Vagina (tissue), 2 donors: ENCODE measurements around the gene REPS1. TPM values are rescaled to one million over a fixed set of nuclear protein-coding genes. Genes with fewer than 3 reads are reported as not detected.

Source experiments
- DNase-seq, 2 donors: peaks; one replicate each; pipeline ENCODE4 v3.0.0-alpha.2; 2017; ENCODE audit errors: extremely low spot score in 2 of 2
- H3K27ac ChIP-seq: fragments of 200-600 bp; sonication (generic); one replicate; pipeline ENCODE4 v1.5.1; 2019
- H3K27me3 ChIP-seq: fragments of 200-600 bp; sonication (generic); one replicate; pipeline ENCODE4 v1.5.1; 2019
- H3K36me3 ChIP-seq, 2 donors: fragments of 200-600 bp; sonication (generic); one replicate each; pipeline ENCODE4 v1.5.1; 2017 to 2019
- H3K4me1 ChIP-seq: fragments of 200-600 bp; sonication (generic); one replicate; pipeline ENCODE4 v1.5.1; 2019
- H3K4me3 ChIP-seq, 2 donors: fragments of 200-600 bp; sonication (generic); 1 replicate in 1 of 2; 2 replicates in 1 of 2; pipeline ENCODE4 v1.5.1; 2016 to 2019
- H3K9me3 ChIP-seq: fragments of 200-600 bp; sonication (generic); one replicate; pipeline ENCODE4 v1.5.1; 2019
- POLR2A ChIP-seq, 2 donors: fragments of 450-650 bp; IDR thresholded peaks; one replicate each; pipeline ENCODE4 v1.6.1; 2017; ENCODE audit warnings: antibody characterized with exemption in 2 of 2, mild to moderate bottlenecking in 2 of 2, moderate library complexity in 2 of 2
- POLR2AphosphoS5 ChIP-seq, 2 donors: sonication (generic); formaldehyde crosslinking; IDR thresholded peaks; one replicate each; pipeline ENCODE4 v1.9.0; 2017; ENCODE audit warnings: antibody characterized with exemption in 2 of 2, mild to moderate bottlenecking in 2 of 2, low read depth in 1 of 2; ENCODE audit not compliant: insufficient read depth in 1 of 2
- intact Hi-C: fragments of 100-400 bp; cut with DNase I; formaldehyde crosslinking; loops from one replicate; pipeline ENCODE4 v1.15.1; 2023
- total RNA-seq: library from RNA; depleted of rRNA; stranded (reverse); fragments of >200 nt; gene quantifications from one replicate; pipeline ENCODE4 v1.2.3, GENCODE V29; 2016
- TF ChIP-seq, protein P1 (sequence below), 3 experiments: fragments of 450-650 bp in 2 of 3; fragments of 200-600 bp in 1 of 3; sonication (generic) in 1 of 3; IDR thresholded peaks; one replicate each; pipeline ENCODE4 v1.5.1; 2017 to 2019; ENCODE audit warnings: antibody characterized with exemption in 3 of 3, mild to moderate bottlenecking in 2 of 3, moderate library complexity in 2 of 3

REPS1 gene
- total RNA-seq, 1 donor from 2014 or later, result 96.5 TPM

DNA sequence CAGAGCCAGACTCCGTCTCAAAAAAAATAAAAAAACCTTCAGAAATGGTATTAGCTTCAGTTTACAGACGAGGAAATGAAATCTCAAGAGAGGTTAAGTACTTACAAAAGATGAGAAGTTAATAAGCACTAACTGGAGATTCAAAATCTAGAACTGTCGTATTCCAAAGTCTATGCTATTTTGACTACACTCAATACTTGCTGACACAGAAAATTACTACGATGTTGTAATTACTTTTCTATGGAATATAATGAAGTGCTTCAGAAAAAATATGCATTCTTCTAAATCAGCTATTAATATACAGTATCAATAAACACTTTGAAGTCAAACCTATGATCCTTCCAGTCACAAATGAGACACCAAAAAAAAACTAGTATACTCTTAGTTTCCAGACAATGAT lies 12.2 kb downstream of the REPS1 start:
- intact Hi-C loops, result no loop called here
- TF ChIP-seq POLR2A (IDR thresholded peaks at IDR 0.05) (no peak), POLR2AphosphoS5 (IDR thresholded peaks at IDR 0.05; ENCODE audit: insufficient read depth in 1 of 2, low read depth in 1 of 2) (no peak)
- TF ChIP-seq, protein P1, sequence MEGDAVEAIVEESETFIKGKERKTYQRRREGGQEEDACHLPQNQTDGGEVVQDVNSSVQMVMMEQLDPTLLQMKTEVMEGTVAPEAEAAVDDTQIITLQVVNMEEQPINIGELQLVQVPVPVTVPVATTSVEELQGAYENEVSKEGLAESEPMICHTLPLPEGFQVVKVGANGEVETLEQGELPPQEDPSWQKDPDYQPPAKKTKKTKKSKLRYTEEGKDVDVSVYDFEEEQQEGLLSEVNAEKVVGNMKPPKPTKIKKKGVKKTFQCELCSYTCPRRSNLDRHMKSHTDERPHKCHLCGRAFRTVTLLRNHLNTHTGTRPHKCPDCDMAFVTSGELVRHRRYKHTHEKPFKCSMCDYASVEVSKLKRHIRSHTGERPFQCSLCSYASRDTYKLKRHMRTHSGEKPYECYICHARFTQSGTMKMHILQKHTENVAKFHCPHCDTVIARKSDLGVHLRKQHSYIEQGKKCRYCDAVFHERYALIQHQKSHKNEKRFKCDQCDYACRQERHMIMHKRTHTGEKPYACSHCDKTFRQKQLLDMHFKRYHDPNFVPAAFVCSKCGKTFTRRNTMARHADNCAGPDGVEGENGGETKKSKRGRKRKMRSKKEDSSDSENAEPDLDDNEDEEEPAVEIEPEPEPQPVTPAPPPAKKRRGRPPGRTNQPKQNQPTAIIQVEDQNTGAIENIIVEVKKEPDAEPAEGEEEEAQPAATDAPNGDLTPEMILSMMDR (IDR thresholded peaks at IDR 0.05), result no peak
- H3K27me3 ChIP-seq, result no peaks in the 10 kb centered on the region
- H3K27ac ChIP-seq, result no peak overlapping the region
- no peaks in the 10 kb centered on the region for H3K9me3 ChIP-seq
- no peak overlapping the region for H3K4me3 ChIP-seq
- no peaks in the 10 kb centered on the region for H3K36me3 ChIP-seq
- peaks cover 47% of the 10 kb centered on the region for H3K4me1 ChIP-seq
- no peak for DNase-seq

DNA sequence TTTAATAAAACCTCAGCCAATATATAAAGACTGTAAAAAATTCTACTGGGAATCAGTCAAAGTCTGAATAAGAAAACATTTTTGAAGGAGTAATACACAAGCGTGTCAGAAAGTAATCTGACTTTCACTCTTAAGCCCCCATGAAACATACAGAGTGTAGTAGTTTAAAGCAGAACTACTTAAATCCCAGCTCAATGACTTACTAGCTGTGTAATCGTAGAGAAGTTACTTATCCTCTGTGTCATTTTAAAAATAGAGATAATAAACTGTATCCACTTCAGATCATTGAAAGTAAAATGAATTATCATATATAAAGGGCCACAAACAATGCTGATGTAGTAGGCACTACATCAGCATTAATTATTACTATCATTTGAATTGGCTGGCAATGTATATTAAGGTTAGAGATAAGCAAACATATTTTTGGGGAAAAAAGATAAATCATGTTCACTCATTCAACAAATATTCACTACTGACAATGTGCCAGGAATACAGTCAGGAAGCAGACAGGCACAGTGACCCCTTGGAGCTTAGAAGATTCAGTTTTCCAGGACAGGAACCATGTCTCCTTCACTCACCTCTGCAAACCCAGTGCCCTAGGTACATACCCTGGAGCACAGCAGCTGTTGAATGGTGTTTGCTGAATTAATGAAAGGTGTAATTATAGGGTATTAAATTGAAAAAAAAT lies 14.4 kb downstream of the REPS1 start:
- H3K36me3 ChIP-seq, result no peaks in the 10 kb centered on the region
- DNase-seq, result no peak
- peaks cover 57% of the 10 kb centered on the region for H3K4me1 ChIP-seq
- no peak overlapping the region for H3K27ac ChIP-seq
- H3K4me3 ChIP-seq, result no peak overlapping the region
- no peaks in the 10 kb centered on the region for H3K27me3 ChIP-seq
- no peaks in the 10 kb centered on the region for H3K9me3 ChIP-seq
- intact Hi-C loops, result no loop called here
- TF ChIP-seq POLR2AphosphoS5 (IDR thresholded peaks at IDR 0.05; ENCODE audit: insufficient read depth in 1 of 2, low read depth in 1 of 2), result no peak
- TF ChIP-seq, protein P1 (IDR thresholded peaks at IDR 0.05), result no peak
- TF ChIP-seq POLR2A (IDR thresholded peaks at IDR 0.05), result no peak

- no peak for DNase-seq
- no peaks in the 10 kb centered on the region for H3K27me3 ChIP-seq
- H3K27ac ChIP-seq, result no peak overlapping the region
- TF ChIP-seq POLR2AphosphoS5 (IDR thresholded peaks at IDR 0.05; ENCODE audit: insufficient read depth in 1 of 2, low read depth in 1 of 2) (no peak), POLR2A (IDR thresholded peaks at IDR 0.05) (no peak)
- TF ChIP-seq, protein P1 (IDR thresholded peaks at IDR 0.05), result no peak
- H3K4me3 ChIP-seq, result no peak overlapping the region
- H3K36me3 ChIP-seq, result no peaks in the 10 kb centered on the region
- intact Hi-C loops, result no loop called here
- no peaks in the 10 kb centered on the region for H3K9me3 ChIP-seq
- peaks cover 57% of the 10 kb centered on the region for H3K4me1 ChIP-seq
These were observed 15.8 kb downstream of the REPS1 start for GRCh38 chr6:138972226-138972665.

GRCh38 chr6:138971601-138972000 lies 16.5 kb downstream of the REPS1 start:
- intact Hi-C loops, result no loop called here
- no peaks in the 10 kb centered on the region for H3K27me3 ChIP-seq
- no peaks in the 10 kb centered on the region for H3K36me3 ChIP-seq
- TF ChIP-seq POLR2AphosphoS5 (IDR thresholded peaks at IDR 0.05; ENCODE audit: insufficient read depth in 1 of 2, low read depth in 1 of 2), result no peak
- no peak for DNase-seq
- H3K4me3 ChIP-seq, result no peak overlapping the region
- no peak overlapping the region for H3K27ac ChIP-seq
- H3K9me3 ChIP-seq, result no peaks in the 10 kb centered on the region
- H3K4me1 ChIP-seq, result peaks cover 57% of the 10 kb centered on the region

DNA sequence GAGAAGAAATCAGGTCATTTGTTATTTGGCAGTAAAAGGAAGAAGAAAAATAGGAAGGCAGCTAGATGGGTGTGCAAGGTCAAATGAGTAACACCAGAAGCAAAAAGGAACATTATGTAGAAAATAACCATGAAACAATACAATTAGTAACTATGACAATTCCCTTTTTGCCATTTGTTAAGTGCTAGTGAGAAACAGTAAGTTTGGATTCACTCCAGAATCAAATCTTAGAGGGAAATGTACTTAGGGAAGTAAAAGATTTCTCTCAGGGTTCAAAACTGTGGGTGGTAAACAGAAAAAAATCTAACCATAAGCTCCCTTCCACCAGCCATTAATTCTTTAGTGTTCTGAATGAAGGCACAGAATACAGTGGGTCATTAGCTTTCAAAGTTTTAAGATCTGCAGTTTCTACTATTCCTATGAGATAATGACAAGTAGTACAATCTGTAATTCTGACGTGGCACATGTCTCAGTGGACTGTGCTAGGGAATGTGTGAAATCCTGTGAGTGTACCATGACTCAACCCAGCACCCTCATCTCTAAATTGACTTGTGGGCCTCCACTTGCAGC lies 17.1 kb downstream of the REPS1 start:
- DNase-seq, result no peak
- TF ChIP-seq, protein P1 (IDR thresholded peaks at IDR 0.05), result no peak
- TF ChIP-seq POLR2AphosphoS5 (IDR thresholded peaks at IDR 0.05; ENCODE audit: insufficient read depth in 1 of 2, low read depth in 1 of 2), result no peak
- TF ChIP-seq POLR2A (IDR thresholded peaks at IDR 0.05), result no peak
- Histone ChIP-seq H3K4me1 (peaks cover 56% of the 10 kb centered on the region), H3K27ac (no peak overlapping the region), H3K36me3 (no peaks in the 10 kb centered on the region), H3K4me3 (no peak overlapping the region), H3K27me3 (no peaks in the 10 kb centered on the region), H3K9me3 (no peaks in the 10 kb centered on the region)
- intact Hi-C loops, result no loop called here
